ENCODE data around the gene CDKL2.
"Not testable (repeated sequence)": the region's sequence is repeated elsewhere in the genome, so short reads cannot be mapped to it uniquely, and the experiment has no call there.

Gene CDKL2

GRCh38 chr4:75547647-75548387, 82.5 kb downstream of the CDKL2 start:
- no peak for DNase-seq

GRCh38 chr4:75545526-75545925, 84.8 kb downstream of the CDKL2 start:
- DNase-seq: no peak

GRCh38 chr4:75544870-75545269, 85.5 kb downstream of the CDKL2 start:
- DNase-seq: no peak

GRCh38 chr4:75544220-75544619, 86.1 kb downstream of the CDKL2 start:
- DNase-seq: not testable (repeated sequence)

- DNase-seq: no peak
These were observed 87.5 kb downstream of the CDKL2 start for GRCh38 chr4:75542824-75543223.

GRCh38 chr4:75537308-75537707, 93.0 kb downstream of the CDKL2 start:
- DNase-seq: not testable (repeated sequence)

GRCh38 chr4:75533926-75534325, 96.4 kb downstream of the CDKL2 start:
- DNase-seq: not testable (repeated sequence)

GRCh38 chr4:75533339-75533887, 96.9 kb downstream of the CDKL2 start:
- not testable (repeated sequence) for DNase-seq

- DNase-seq: not testable (repeated sequence)
These were observed 98.7 kb downstream of the CDKL2 start for GRCh38 chr4:75531536-75532143.

GRCh38 chr4:75530556-75531322, 99.6 kb downstream of the CDKL2 start:
- no peak for DNase-seq
